Activated T-cell treated with anti-CD3 and anti-CD28 coated beads, Interleukin-2, amount 50 U/mL, for 24 hours (primary cell): ENCODE data around the gene CCDC93.

Experiments
- DNase-seq: peaks from one replicate; pipeline ENCODE4 v3.0.0-alpha.2; 2020
- H3K27ac Mint-ChIP-seq: 2 replicates; pipeline ENCODE4 v1.8.0; 2020; ENCODE audit warnings: mild to moderate bottlenecking, mixed read lengths
- H3K27me3 Mint-ChIP-seq: 2 replicates; pipeline ENCODE4 v1.8.0; 2020; ENCODE audit warnings: mixed read lengths
- H3K36me3 Mint-ChIP-seq: 2 replicates; pipeline ENCODE4 v1.8.0; 2020; ENCODE audit warnings: low read depth, mixed read lengths
- H3K4me1 Mint-ChIP-seq: 2 replicates; pipeline ENCODE4 v1.8.0; 2020; ENCODE audit warnings: low read depth, mixed read lengths
- H3K4me3 Mint-ChIP-seq: 2 replicates; pipeline ENCODE4 v1.8.0; 2020; ENCODE audit warnings: mild to moderate bottlenecking, moderate library complexity, mixed read lengths
- H3K9me3 Mint-ChIP-seq: 2 replicates; pipeline ENCODE4 v1.8.0; 2020; ENCODE audit warnings: mixed read lengths

Gene CCDC93

GRCh38 chr2:118050974-118051373, 37.1 kb upstream of the CCDC93 start:
- Mint-ChIP-seq H3K4me3 (no peak overlapping the region), H3K27me3 (peaks cover 57% of the 10 kb centered on the region), H3K4me1 (no peaks in the 10 kb centered on the region), H3K36me3 (no peaks in the 10 kb centered on the region), H3K27ac (no peak overlapping the region), H3K9me3 (no peaks in the 10 kb centered on the region)
- DNase-seq, result no peak

DNA sequence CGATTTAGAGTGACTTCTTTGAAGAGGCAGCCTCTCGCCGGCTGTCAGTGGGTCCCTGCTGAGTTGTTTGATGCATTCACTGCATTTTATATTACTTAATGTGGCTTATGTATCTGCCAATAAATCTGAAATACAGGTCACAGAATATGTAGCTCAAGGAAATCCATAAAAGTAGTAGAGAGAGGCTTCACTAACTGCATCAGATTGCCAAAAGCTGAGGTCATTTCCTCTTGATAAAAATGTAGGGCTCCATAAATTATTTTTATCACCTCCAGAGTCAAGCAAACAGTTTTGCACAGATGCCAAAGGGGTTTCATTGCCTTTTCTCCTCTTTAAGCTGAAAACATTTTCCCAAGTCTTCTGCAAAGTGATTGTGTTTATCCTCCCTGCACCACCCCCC, 36.5 kb upstream of the CCDC93 start:
- Mint-ChIP-seq H3K27ac (no peak overlapping the region), H3K36me3 (no peaks in the 10 kb centered on the region), H3K27me3 (peaks cover 56% of the 10 kb centered on the region), H3K9me3 (no peaks in the 10 kb centered on the region), H3K4me1 (no peaks in the 10 kb centered on the region), H3K4me3 (no peak overlapping the region)
- DNase-seq, result no peak

GRCh38 chr2:118049816-118050140, 35.9 kb upstream of the CCDC93 start:
- Mint-ChIP-seq H3K27me3 (peaks cover 59% of the 10 kb centered on the region), H3K4me3 (no peak overlapping the region), H3K27ac (no peak overlapping the region), H3K36me3 (no peaks in the 10 kb centered on the region), H3K4me1 (no peaks in the 10 kb centered on the region), H3K9me3 (no peaks in the 10 kb centered on the region)
- no peak for DNase-seq

GRCh38 chr2:118049140-118049815, 35.4 kb upstream of the CCDC93 start:
- DNase-seq, result no peak
- Mint-ChIP-seq H3K4me3 (no peak overlapping the region), H3K9me3 (no peaks in the 10 kb centered on the region), H3K36me3 (no peaks in the 10 kb centered on the region), H3K4me1 (peaks cover 3% of the 10 kb centered on the region), H3K27me3 (peaks cover 62% of the 10 kb centered on the region), H3K27ac (no peak overlapping the region)

- no peak overlapping the region for H3K4me3 Mint-ChIP-seq
- no peak overlapping the region for H3K27ac Mint-ChIP-seq
- peaks cover 4% of the 10 kb centered on the region for H3K4me1 Mint-ChIP-seq
- H3K27me3 Mint-ChIP-seq, result peaks cover 66% of the 10 kb centered on the region
- no peak for DNase-seq
- no peaks in the 10 kb centered on the region for H3K9me3 Mint-ChIP-seq
- no peaks in the 10 kb centered on the region for H3K36me3 Mint-ChIP-seq
Observed at GRCh38 chr2:118048401-118048800, 34.5 kb upstream of the CCDC93 start.

- no peak overlapping the region for H3K4me3 Mint-ChIP-seq
- H3K9me3 Mint-ChIP-seq, result no peaks in the 10 kb centered on the region
- H3K36me3 Mint-ChIP-seq, result no peaks in the 10 kb centered on the region
- H3K27me3 Mint-ChIP-seq, result peaks cover 71% of the 10 kb centered on the region
- no peak for DNase-seq
- H3K27ac Mint-ChIP-seq, result no peak overlapping the region
- H3K4me1 Mint-ChIP-seq, result peaks cover 4% of the 10 kb centered on the region
Observed at GRCh38 chr2:118047380-118047826, 33.5 kb upstream of the CCDC93 start.

- Mint-ChIP-seq H3K36me3 (no peaks in the 10 kb centered on the region), H3K4me3 (no peak overlapping the region), H3K27me3 (peaks cover 69% of the 10 kb centered on the region), H3K9me3 (no peaks in the 10 kb centered on the region), H3K27ac (no peak overlapping the region), H3K4me1 (peaks cover 4% of the 10 kb centered on the region)
- no peak for DNase-seq
Observed at GRCh38 chr2:118046634-118047210, 32.9 kb upstream of the CCDC93 start.

DNA sequence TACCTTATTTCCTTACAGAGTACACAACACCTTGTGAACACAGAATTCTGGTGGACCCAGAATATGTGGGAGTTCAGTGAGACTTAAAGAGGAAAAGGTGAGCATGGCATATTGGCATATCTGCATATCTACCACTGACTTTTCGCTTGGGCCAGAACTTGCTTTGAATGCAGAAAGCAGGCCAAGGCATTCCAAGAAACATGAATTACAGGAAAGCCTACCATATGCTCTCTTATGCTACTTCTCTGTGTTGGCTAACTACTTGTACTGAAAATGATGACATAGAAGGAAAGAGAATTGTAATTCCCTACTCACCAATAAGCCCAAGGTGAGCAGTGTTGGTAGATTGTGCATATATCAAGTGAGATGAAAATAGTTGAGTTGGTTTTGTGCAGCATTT, 31.4 kb upstream of the CCDC93 start:
- Mint-ChIP-seq H3K4me3 (no peak overlapping the region), H3K9me3 (no peaks in the 10 kb centered on the region), H3K27ac (no peak overlapping the region), H3K36me3 (no peaks in the 10 kb centered on the region), H3K27me3 (peaks cover 73% of the 10 kb centered on the region), H3K4me1 (peaks cover 4% of the 10 kb centered on the region)
- DNase-seq, result no peak

GRCh38 chr2:118044854-118045253, 31.0 kb upstream of the CCDC93 start:
- H3K36me3 Mint-ChIP-seq, result no peaks in the 10 kb centered on the region
- no peaks in the 10 kb centered on the region for H3K9me3 Mint-ChIP-seq
- peaks cover 72% of the 10 kb centered on the region for H3K27me3 Mint-ChIP-seq
- no peak overlapping the region for H3K4me3 Mint-ChIP-seq
- DNase-seq, result no peak
- H3K27ac Mint-ChIP-seq, result peak overlapping the region; percentile 11
- H3K4me1 Mint-ChIP-seq, result peaks cover 4% of the 10 kb centered on the region

DNA sequence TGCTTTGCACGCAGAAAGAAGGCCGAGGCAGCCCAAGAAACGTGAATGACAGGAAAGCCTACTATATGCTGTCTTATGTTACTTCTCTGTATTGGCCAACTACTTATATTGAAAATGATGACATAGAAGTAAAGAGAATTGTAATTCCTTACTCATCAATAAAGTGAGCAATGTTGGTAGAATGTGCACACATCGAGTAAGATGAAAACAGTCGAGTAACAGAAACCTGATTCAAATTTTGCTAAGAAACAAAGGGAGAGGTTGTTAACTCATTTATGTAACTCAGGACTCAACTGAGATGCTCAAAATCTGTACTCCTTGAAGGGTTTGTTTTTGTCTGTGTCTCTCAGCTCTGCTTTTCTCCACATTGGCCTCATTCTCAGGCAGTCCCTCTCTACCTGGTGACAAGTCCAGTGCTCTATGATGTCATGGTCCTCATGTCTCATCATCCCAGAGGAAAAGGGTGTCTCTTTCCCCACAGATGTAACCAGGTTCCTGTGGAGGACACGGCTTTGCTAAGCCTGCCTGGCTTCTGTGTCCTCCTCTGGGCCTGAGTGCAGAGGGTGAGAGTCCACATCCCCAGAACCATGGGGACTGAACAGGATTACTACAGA, 30.3 kb upstream of the CCDC93 start:
- H3K4me1 Mint-ChIP-seq, result peaks cover 4% of the 10 kb centered on the region
- peaks cover 71% of the 10 kb centered on the region for H3K27me3 Mint-ChIP-seq
- H3K27ac Mint-ChIP-seq, result peak overlapping the region; percentile 11
- no peak for DNase-seq
- no peaks in the 10 kb centered on the region for H3K36me3 Mint-ChIP-seq
- no peak overlapping the region for H3K4me3 Mint-ChIP-seq
- no peaks in the 10 kb centered on the region for H3K9me3 Mint-ChIP-seq

DNA sequence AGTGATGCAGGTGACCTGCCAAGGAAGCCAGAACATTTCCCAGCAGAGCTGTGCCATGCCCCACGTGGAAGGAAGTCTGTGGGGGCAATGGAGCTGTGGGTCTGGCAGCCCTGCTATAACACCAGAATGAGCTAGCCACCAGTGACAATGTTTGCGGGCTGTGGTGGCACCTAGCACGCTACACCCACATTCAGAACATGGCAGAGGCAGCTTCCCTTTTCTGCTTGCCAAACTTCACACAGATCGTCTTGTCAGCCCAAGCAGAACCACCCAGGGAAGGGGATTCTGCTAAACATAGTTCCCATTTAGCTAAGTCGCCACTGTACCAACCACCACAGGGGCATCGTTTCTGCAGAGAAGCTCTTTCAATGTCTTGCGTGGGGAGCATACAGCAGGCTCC, 27.0 kb upstream of the CCDC93 start:
- Mint-ChIP-seq H3K9me3 (peaks cover 4% of the 10 kb centered on the region), H3K27ac (no peak overlapping the region), H3K4me3 (no peak overlapping the region), H3K27me3 (peaks cover 73% of the 10 kb centered on the region), H3K4me1 (peaks cover 4% of the 10 kb centered on the region), H3K36me3 (no peaks in the 10 kb centered on the region)
- DNase-seq, result no peak

GRCh38 chr2:118032169-118033013, 18.5 kb upstream of the CCDC93 start:
- Mint-ChIP-seq H3K27me3 (peaks cover 63% of the 10 kb centered on the region), H3K36me3 (no peaks in the 10 kb centered on the region), H3K27ac (no peak overlapping the region), H3K4me1 (no peaks in the 10 kb centered on the region), H3K9me3 (peaks cover 6% of the 10 kb centered on the region), H3K4me3 (no peak overlapping the region)
- DNase-seq, result no peak

DNA sequence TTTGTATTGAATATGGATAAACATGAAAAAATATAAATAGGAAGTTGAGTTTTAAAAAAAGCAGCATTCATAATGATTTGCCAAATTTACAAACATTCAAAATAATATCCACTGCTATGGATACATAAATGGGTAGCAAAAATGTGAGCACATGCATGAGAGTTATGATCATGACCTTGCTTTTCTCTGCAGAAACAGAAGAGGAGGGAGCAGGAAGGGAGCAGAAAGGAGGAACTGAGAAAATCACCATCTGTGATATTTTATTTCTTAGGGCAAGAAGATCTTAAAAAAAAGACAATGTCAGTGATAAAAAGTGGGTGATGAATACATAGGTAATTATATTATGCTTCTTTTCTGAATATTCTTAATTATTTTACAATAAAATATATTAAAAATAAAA, 17.7 kb upstream of the CCDC93 start:
- Mint-ChIP-seq H3K4me1 (no peaks in the 10 kb centered on the region), H3K27me3 (peaks cover 60% of the 10 kb centered on the region), H3K27ac (no peak overlapping the region), H3K4me3 (no peak overlapping the region), H3K9me3 (peaks cover 5% of the 10 kb centered on the region), H3K36me3 (no peaks in the 10 kb centered on the region)
- no peak for DNase-seq

- no peak overlapping the region for H3K27ac Mint-ChIP-seq
- H3K4me3 Mint-ChIP-seq, result no peak overlapping the region
- no peaks in the 10 kb centered on the region for H3K9me3 Mint-ChIP-seq
- no peaks in the 10 kb centered on the region for H3K36me3 Mint-ChIP-seq
- no peaks in the 10 kb centered on the region for H3K4me1 Mint-ChIP-seq
- no peak for DNase-seq
- peaks cover 50% of the 10 kb centered on the region for H3K27me3 Mint-ChIP-seq
Observed at GRCh38 chr2:118029025-118029424, 15.2 kb upstream of the CCDC93 start.

DNA sequence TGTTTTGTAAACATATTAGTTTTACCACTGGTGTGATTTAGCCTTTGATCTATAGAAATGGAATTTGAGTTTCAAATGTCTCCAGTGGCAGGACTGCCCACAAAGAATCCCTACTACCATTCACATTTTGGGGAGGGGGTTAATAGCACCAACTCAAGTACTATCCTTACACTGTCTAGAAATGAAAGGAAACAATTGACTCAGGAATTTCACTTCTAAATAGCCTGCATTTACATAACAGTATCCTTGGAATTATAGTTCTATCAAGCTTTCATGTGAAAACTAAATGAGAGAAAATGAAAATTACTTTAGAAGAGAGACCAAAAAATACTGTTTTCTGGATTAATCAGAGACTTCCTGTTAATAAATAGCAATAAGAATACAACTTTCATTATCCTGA, 7.5 kb upstream of the CCDC93 start:
- DNase-seq, result no peak
- Mint-ChIP-seq H3K9me3 (no peaks in the 10 kb centered on the region), H3K36me3 (no peaks in the 10 kb centered on the region), H3K4me3 (no peak overlapping the region), H3K27me3 (peaks cover 8% of the 10 kb centered on the region), H3K27ac (no peak overlapping the region), H3K4me1 (peaks cover 9% of the 10 kb centered on the region)
